ENCODE measurements around the gene CCNH.

DNA sequence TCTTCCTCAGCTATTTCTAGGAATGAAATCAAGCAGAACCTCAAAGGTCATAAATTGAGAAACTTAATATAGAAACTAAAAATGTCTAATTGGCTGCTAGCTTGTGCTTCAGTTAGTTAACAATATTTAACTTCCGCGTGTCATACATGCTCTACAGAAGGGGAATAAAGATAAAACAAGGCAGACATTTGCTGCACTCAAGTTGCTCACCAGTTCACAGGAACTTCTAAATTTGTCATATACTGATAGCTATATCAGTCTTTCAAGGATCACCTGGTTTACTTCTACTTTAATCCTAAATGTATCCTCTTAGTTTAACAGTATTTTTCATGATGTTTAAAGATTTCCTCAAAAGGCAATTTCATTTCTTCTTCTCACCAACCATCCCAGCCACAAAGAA lies 8.4 kb downstream of the CCNH start:
- TF ChIP-seq, protein P1, sequence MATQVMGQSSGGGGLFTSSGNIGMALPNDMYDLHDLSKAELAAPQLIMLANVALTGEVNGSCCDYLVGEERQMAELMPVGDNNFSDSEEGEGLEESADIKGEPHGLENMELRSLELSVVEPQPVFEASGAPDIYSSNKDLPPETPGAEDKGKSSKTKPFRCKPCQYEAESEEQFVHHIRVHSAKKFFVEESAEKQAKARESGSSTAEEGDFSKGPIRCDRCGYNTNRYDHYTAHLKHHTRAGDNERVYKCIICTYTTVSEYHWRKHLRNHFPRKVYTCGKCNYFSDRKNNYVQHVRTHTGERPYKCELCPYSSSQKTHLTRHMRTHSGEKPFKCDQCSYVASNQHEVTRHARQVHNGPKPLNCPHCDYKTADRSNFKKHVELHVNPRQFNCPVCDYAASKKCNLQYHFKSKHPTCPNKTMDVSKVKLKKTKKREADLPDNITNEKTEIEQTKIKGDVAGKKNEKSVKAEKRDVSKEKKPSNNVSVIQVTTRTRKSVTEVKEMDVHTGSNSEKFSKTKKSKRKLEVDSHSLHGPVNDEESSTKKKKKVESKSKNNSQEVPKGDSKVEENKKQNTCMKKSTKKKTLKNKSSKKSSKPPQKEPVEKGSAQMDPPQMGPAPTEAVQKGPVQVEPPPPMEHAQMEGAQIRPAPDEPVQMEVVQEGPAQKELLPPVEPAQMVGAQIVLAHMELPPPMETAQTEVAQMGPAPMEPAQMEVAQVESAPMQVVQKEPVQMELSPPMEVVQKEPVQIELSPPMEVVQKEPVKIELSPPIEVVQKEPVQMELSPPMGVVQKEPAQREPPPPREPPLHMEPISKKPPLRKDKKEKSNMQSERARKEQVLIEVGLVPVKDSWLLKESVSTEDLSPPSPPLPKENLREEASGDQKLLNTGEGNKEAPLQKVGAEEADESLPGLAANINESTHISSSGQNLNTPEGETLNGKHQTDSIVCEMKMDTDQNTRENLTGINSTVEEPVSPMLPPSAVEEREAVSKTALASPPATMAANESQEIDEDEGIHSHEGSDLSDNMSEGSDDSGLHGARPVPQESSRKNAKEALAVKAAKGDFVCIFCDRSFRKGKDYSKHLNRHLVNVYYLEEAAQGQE (IDR thresholded peaks at IDR 0.05; ENCODE audit: insufficient read depth in 1 of 2, low read depth in 2 of 2, low read length in 1 of 2): no peak
- TF ChIP-seq, protein P2, sequence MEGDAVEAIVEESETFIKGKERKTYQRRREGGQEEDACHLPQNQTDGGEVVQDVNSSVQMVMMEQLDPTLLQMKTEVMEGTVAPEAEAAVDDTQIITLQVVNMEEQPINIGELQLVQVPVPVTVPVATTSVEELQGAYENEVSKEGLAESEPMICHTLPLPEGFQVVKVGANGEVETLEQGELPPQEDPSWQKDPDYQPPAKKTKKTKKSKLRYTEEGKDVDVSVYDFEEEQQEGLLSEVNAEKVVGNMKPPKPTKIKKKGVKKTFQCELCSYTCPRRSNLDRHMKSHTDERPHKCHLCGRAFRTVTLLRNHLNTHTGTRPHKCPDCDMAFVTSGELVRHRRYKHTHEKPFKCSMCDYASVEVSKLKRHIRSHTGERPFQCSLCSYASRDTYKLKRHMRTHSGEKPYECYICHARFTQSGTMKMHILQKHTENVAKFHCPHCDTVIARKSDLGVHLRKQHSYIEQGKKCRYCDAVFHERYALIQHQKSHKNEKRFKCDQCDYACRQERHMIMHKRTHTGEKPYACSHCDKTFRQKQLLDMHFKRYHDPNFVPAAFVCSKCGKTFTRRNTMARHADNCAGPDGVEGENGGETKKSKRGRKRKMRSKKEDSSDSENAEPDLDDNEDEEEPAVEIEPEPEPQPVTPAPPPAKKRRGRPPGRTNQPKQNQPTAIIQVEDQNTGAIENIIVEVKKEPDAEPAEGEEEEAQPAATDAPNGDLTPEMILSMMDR (IDR thresholded peaks at IDR 0.05): no peak
- TF ChIP-seq POLR2AphosphoS5 (IDR thresholded peaks at IDR 0.05; ENCODE audit: low read depth, low read length): no peak

All from Panc1 (cell line).